Peyer's patch (tissue), 4 donors: ENCODE measurements around the gene TMEM184A. TPM values are rescaled to one million over a fixed set of nuclear protein-coding genes. Genes with fewer than 3 reads are reported as not detected.

Experiments used
- DNase-seq, 3 donors: peaks; one replicate each; pipeline ENCODE4 v3.0.0-alpha.2; 2017 to 2019
- H3K27ac ChIP-seq, 4 donors: fragments of 200-600 bp; sonication (generic); one replicate each; pipeline ENCODE4 v1.5.1; 2016 to 2019
- H3K27me3 ChIP-seq, 2 donors: fragments of 200-600 bp; sonication (generic); one replicate each; pipeline ENCODE4 v1.5.1; 2019
- H3K36me3 ChIP-seq, 3 donors: fragments of 200-600 bp; sonication (generic); one replicate each; pipeline ENCODE4 v1.5.1; 2016 to 2019
- H3K4me1 ChIP-seq, 4 donors: fragments of 200-600 bp; sonication (generic); one replicate each; pipeline ENCODE4 v1.5.1; 2016 to 2019
- H3K4me3 ChIP-seq, 4 donors: fragments of 200-600 bp; sonication (generic); 1 replicate in 3 of 4; 2 replicates in 1 of 4; pipeline ENCODE4 v1.5.1; 2016 to 2019; ENCODE audit warnings: mild to moderate bottlenecking in 1 of 4
- H3K9me3 ChIP-seq, 4 donors: fragments of 200-600 bp; sonication (generic); one replicate each; pipeline ENCODE4 v1.5.1; 2016 to 2019; ENCODE audit warnings: mild to moderate bottlenecking in 1 of 4
- POLR2A ChIP-seq, 2 donors: fragments of 450-650 bp; IDR thresholded peaks; one replicate each; pipeline ENCODE4 v1.5.1; 2017; ENCODE audit warnings: antibody characterized with exemption in 2 of 2, mild to moderate bottlenecking in 2 of 2, moderate library complexity in 2 of 2
- total RNA-seq, 4 donors: library from RNA; depleted of rRNA; stranded (reverse); fragments of >200 nt; gene quantifications; one replicate each; pipeline ENCODE4 v1.1.0, GENCODE V29; 2016
- TF ChIP-seq, protein P1 (sequence below), 6 experiments: fragments of 450-650 bp in 4 of 6; fragments of 200-600 bp in 2 of 6; sonication (generic) in 1 of 6; IDR thresholded peaks; one replicate each; pipeline ENCODE4 v1.5.1; 2017 to 2019; ENCODE audit warnings: antibody characterized with exemption in 6 of 6, mild to moderate bottlenecking in 3 of 6, moderate library complexity in 1 of 6

The TMEM184A gene
- total RNA-seq, 4 donors from 2014 or later, result 41.3 to 161 (median 151) TPM

DNA sequence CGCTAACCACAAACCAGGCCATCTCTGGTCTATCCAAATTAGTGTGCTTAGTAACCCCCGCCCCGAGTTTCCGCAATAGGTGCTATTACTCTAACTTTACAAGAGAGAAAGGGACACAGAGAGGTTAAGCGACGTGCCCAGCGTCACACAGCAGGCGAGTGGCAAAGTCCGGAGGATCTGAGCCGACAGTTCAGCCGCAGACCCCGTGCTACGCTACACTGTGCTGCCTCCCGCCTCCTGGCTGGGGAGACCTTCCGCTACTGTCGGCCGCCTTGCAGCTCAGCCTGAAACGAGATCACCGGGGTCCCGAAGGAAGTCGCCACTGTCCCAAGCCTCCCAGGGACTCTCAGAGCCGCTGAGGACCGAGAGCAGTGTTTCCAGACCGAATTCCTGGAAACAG is 52.6 kb downstream of the TMEM184A start:
- Histone ChIP-seq H3K4me3 (peak overlapping the region; percentile 96 to 100 (median 99)), H3K27ac (peak overlapping the region in 3 of 4 donors; percentile 64 to 76 (median 67)), H3K4me1 (peaks cover 0 to 28% (median 19%) of the 10 kb centered on the region in 4 donors), H3K27me3 (no peaks in the 10 kb centered on the region), H3K36me3 (peaks cover 0 to 44% (median 0%) of the 10 kb centered on the region in 3 donors), H3K9me3 (no peaks in the 10 kb centered on the region)
- DNase-seq, result no peak
- TF ChIP-seq, protein P1, sequence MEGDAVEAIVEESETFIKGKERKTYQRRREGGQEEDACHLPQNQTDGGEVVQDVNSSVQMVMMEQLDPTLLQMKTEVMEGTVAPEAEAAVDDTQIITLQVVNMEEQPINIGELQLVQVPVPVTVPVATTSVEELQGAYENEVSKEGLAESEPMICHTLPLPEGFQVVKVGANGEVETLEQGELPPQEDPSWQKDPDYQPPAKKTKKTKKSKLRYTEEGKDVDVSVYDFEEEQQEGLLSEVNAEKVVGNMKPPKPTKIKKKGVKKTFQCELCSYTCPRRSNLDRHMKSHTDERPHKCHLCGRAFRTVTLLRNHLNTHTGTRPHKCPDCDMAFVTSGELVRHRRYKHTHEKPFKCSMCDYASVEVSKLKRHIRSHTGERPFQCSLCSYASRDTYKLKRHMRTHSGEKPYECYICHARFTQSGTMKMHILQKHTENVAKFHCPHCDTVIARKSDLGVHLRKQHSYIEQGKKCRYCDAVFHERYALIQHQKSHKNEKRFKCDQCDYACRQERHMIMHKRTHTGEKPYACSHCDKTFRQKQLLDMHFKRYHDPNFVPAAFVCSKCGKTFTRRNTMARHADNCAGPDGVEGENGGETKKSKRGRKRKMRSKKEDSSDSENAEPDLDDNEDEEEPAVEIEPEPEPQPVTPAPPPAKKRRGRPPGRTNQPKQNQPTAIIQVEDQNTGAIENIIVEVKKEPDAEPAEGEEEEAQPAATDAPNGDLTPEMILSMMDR (IDR thresholded peaks at IDR 0.05), result no peak
- no peak for TF ChIP-seq POLR2A (IDR thresholded peaks at IDR 0.05)

DNA sequence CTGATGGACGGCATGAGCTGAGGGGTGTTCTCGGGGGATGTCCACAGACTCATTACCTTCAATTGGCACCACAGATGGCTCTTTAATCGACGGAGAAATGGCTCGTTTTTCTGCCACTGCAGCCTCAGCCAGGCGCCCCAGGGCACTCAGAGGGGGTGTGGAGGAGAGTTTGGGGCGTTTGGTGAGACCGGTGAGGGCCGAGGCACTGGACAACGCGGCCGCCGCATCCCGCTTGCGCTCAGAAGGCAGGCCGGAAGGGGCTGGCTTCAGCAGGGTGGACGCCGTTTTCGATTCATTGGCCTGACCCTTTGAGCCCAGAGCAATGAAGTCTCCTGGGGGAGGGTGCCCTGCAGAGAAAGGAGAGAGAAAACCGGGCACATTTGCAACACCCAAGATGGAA is 53.2 kb downstream of the TMEM184A start:
- H3K4me3 ChIP-seq, result peak overlapping the region in 3 of 4 donors; percentile 96 to 99 (median 99)
- DNase-seq, result no peak
- peaks cover 0 to 50% (median 0%) of the 10 kb centered on the region in 3 donors for H3K36me3 ChIP-seq
- TF ChIP-seq, protein P1 (IDR thresholded peaks at IDR 0.05), result no peak
- TF ChIP-seq POLR2A (IDR thresholded peaks at IDR 0.05), result no peak
- no peaks in the 10 kb centered on the region for H3K27me3 ChIP-seq
- no peak overlapping the region for H3K27ac ChIP-seq
- peaks cover 0 to 28% (median 19%) of the 10 kb centered on the region in 4 donors for H3K4me1 ChIP-seq
- H3K9me3 ChIP-seq, result no peaks in the 10 kb centered on the region

DNA sequence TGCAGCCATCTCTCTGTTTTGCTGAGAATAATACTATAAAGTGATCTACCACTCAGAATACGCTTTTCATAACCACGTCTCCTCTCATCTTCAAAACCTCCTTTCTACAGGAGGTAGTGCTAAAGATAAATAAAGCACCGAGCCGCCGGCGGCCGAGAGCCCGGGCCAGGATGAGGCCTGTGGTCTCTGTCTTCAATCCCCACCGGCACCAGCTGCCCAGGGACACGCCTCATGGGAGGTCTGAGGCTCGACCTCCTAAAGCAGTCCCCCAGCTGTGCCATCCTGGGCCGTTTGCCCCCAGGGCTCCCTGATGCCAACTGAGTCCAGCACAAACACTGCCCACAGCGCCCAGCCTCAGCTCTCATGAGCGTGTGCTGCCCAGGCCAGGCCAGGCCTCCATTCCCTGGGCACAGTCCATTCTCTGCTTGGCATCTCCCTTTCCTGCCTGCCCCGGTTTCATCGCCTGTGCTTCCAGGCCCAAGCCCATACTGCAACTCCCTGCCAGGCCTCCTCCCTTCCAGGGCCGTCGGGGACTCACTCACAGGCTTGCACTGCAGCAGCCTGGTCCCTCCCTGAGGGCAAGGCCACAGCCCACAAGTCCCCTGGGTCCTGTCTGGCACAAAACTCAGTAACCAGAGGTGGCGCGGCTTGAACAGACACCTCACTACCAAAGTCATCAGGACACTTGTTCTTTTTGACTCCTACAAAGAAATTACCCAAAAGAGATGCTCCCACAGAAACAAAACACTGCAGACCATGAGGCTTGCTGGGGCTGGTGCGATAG is 54.3 kb downstream of the TMEM184A start:
- no peak overlapping the region for H3K4me3 ChIP-seq
- H3K4me1 ChIP-seq, result peaks cover 0 to 27% (median 18%) of the 10 kb centered on the region in 4 donors
- no peak for TF ChIP-seq POLR2A (IDR thresholded peaks at IDR 0.05)
- TF ChIP-seq, protein P1 (IDR thresholded peaks at IDR 0.05), result no peak
- no peak overlapping the region for H3K27ac ChIP-seq
- H3K9me3 ChIP-seq, result no peaks in the 10 kb centered on the region
- no peak for DNase-seq
- H3K27me3 ChIP-seq, result no peaks in the 10 kb centered on the region
- peaks cover 0 to 61% (median 0%) of the 10 kb centered on the region in 3 donors for H3K36me3 ChIP-seq

DNA sequence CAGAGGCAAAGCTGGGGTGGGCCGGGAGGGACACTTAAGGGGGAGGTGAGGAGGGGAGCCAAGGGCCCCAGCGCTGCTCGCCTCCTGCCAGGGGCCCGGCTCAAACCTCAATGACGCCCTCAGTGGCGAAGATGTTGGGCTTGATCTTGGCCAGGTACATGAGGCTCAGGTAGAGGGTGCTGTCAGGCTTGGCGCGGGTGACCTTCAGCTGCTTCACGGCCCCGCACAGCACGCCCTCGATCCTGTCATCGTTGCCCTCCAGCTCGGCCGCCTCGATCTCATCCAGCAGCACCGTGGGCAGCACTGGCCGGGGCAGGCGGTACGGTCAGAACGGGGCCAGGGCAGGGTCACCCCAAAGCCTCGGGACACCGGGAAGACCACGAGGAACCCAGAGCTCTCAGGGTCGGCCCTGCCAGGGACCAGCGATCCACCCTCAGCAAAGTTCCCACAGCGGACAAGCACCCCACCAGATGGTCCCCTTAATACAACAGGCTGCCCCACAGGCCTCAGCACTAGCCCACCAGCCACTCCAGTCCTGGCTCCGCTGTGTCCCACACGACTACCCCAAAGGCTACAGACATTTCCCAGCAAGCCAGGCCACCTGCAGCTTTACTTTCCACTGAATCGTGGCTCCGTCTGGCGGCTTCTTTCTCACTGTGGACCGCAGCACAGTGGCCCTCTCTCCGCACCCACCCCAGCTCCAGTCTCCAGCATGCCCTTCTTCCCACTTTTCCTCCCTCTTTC is 55.8 kb downstream of the TMEM184A start:
- Histone ChIP-seq H3K9me3 (no peaks in the 10 kb centered on the region), H3K4me3 (no peak overlapping the region), H3K36me3 (peaks cover 0 to 75% (median 0%) of the 10 kb centered on the region in 3 donors), H3K4me1 (peaks cover 0 to 18% (median 11%) of the 10 kb centered on the region in 4 donors), H3K27me3 (no peaks in the 10 kb centered on the region), H3K27ac (no peak overlapping the region)
- no peak for DNase-seq
- no peak for TF ChIP-seq POLR2A (IDR thresholded peaks at IDR 0.05)
- TF ChIP-seq, protein P1 (IDR thresholded peaks at IDR 0.05), result no peak

DNA sequence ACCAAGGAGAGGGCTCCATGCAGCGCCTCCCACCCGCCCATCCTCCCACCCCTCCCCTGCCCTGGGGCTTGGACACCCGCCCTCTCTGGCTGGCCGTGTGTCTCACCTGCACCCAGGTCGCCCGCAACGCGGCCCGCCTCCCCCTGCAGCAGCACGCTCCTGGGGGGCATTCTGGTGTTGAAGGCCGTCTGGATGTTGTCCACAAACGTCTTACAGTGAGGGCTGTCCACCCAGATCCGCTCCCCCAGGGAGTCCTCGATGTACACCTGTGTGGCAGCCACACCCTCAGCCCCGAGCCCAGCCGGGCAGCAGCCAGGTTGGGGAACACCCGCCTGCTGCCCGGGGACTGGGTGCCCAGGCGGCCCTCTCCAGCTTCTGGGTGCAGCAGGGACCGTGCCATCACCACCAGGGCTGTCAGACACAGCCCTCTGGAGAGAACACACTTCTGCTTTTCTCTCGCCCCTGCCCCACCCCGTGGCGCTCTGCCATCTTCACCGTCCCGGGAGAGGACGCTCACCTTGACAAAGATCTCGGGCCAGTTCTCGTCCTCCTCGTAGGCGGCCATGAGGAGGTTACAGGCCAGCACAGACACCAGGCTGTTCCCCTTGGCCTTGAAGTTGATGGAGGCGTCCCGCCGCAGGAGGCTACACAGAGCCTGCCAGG is 56.5 kb downstream of the TMEM184A start:
- no peak for DNase-seq
- peaks cover 0 to 14% (median 10%) of the 10 kb centered on the region in 4 donors for H3K4me1 ChIP-seq
- peaks cover 0 to 82% (median 0%) of the 10 kb centered on the region in 3 donors for H3K36me3 ChIP-seq
- H3K27ac ChIP-seq, result no peak overlapping the region
- no peaks in the 10 kb centered on the region for H3K9me3 ChIP-seq
- no peak overlapping the region for H3K4me3 ChIP-seq
- no peaks in the 10 kb centered on the region for H3K27me3 ChIP-seq
- TF ChIP-seq, protein P1 (IDR thresholded peaks at IDR 0.05), result no peak
- no peak for TF ChIP-seq POLR2A (IDR thresholded peaks at IDR 0.05)
